WTC11 (cell line): Measurements from ENCODE around the gene FAM234A. TPM values are rescaled to one million over a fixed set of nuclear protein-coding genes. Genes with fewer than 3 reads are reported as not detected.

Source experiments
- ATAC-seq: fragments of 200-7000 bp; cut with Tn5 transposase; 2 replicates; pipeline ENCODE4 v1.10.0; 2021; ENCODE audit warnings: mild to moderate bottlenecking, moderate library complexity
- CTCF ChIA-PET: fragments of 300-600 bp; sonication (Branson Sonifier 250); formaldehyde crosslinking; loops from one replicate; lab custom pipeline; 2021; ENCODE audit warnings: antibody characterized with exemption; lab: Charles Lee
- POLR2A ChIA-PET: fragments of 350-600 bp; sonication (Branson Sonifier 250); formaldehyde crosslinking; loops from one replicate; lab custom pipeline; 2021; ENCODE audit warnings: antibody characterized with exemption; lab: Charles Lee
- DNase-seq: peaks from one replicate; pipeline ENCODE4 v3.0.0; 2021; ENCODE audit warnings: low spot score
- H3K27ac Mint-ChIP-seq: 2 replicates; pipeline ENCODE4 v1.8.0; 2021; ENCODE audit warnings: mixed read lengths
- H3K27me3 Mint-ChIP-seq: 2 replicates; pipeline ENCODE4 v1.8.0; 2021; ENCODE audit warnings: low read depth, mild to moderate bottlenecking, moderate library complexity, mixed read lengths
- H3K36me3 Mint-ChIP-seq: 2 replicates; pipeline ENCODE4 v1.8.0; 2021; ENCODE audit warnings: mixed read lengths
- H3K4me1 Mint-ChIP-seq: 2 replicates; pipeline ENCODE4 v1.8.0; 2022; ENCODE audit warnings: mixed read lengths
- H3K4me3 Mint-ChIP-seq: 2 replicates; pipeline ENCODE4 v1.8.0; 2021; ENCODE audit warnings: mild to moderate bottlenecking, moderate library complexity, mixed read lengths
- H3K9me3 Mint-ChIP-seq: 2 replicates; pipeline ENCODE4 v1.8.0; 2021; ENCODE audit warnings: mixed read lengths
- CREB1 ChIP-seq: sonication (generic); formaldehyde crosslinking; IDR thresholded peaks from 2 replicates; pipeline ENCODE4 v1.8.0; 2023; ENCODE audit warnings: mild to moderate bottlenecking, missing genetic modification reagents
- FOXJ3 ChIP-seq: sonication (generic); formaldehyde crosslinking; IDR thresholded peaks from 2 replicates; pipeline ENCODE4 v1.9.0; 2021; ENCODE audit warnings: missing genetic modification reagents, mild to moderate bottlenecking, borderline replicate concordance
- GTF2I ChIP-seq: fragments of 250-450 bp; sonication (Bioruptor Pico); conservative IDR thresholded peaks from 2 replicates; pipeline ENCODE4 v1.4.0; 2021; ENCODE audit warnings: mild to moderate bottlenecking
- IRF2 ChIP-seq: sonication (generic); formaldehyde crosslinking; IDR thresholded peaks from 2 replicates; pipeline ENCODE4 v1.8.0; 2022; ENCODE audit warnings: low read depth, missing genetic modification reagents, borderline replicate concordance
- NFATC4 ChIP-seq: fragments of 250-450 bp; sonication (Bioruptor Pico); IDR thresholded peaks from 2 replicates; pipeline ENCODE4 v1.9.0; 2021; ENCODE audit warnings: mild to moderate bottlenecking
- NFYB ChIP-seq: sonication (generic); formaldehyde crosslinking; conservative IDR thresholded peaks from 2 replicates; pipeline ENCODE4 v1.8.0; 2022; ENCODE audit warnings: low read depth, missing genetic modification reagents
- NR1H2 ChIP-seq: sonication (generic); formaldehyde crosslinking; IDR thresholded peaks from 2 replicates; pipeline ENCODE4 v1.9.0; 2021; ENCODE audit warnings: mild to moderate bottlenecking, moderate library complexity, missing genetic modification reagents
- NR2C2 ChIP-seq: sonication (generic); formaldehyde crosslinking; IDR thresholded peaks from 2 replicates; pipeline ENCODE4 v1.8.0; 2022; ENCODE audit warnings: mild to moderate bottlenecking, missing genetic modification reagents
- ZBTB21 ChIP-seq: sonication (generic); formaldehyde crosslinking; IDR thresholded peaks from 2 replicates; pipeline ENCODE4 v1.8.1; 2023; ENCODE audit warnings: mild to moderate bottlenecking, missing genetic modification reagents, borderline replicate concordance
- ZNF317 ChIP-seq: sonication (generic); formaldehyde crosslinking; IDR thresholded peaks from 2 replicates; pipeline ENCODE4 v1.8.1; 2023; ENCODE audit warnings: low read depth, mild to moderate bottlenecking, moderate library complexity, missing genetic modification reagents, borderline replicate concordance
- ZNF423 ChIP-seq: fragments of 250-450 bp; sonication (Bioruptor Pico); IDR thresholded peaks from 2 replicates; pipeline ENCODE4 v2.1.2; 2022; ENCODE audit warnings: mild to moderate bottlenecking, moderate library complexity
- total RNA-seq: library from RNA; stranded (reverse); gene quantifications from 3 replicates; pipeline ENCODE4 v1.2.3, GENCODE V29; 2021
- TF ChIP-seq, protein P1 (sequence below): sonication (generic); formaldehyde crosslinking; IDR thresholded peaks from 2 replicates; pipeline ENCODE4 v1.8.0; 2023; ENCODE audit warnings: mild to moderate bottlenecking, missing genetic modification reagents
- TF ChIP-seq, protein P2 (sequence below): sonication (generic); formaldehyde crosslinking; IDR thresholded peaks from 2 replicates; pipeline ENCODE4 v1.8.1; 2023; ENCODE audit warnings: mild to moderate bottlenecking, missing genetic modification reagents, moderate library complexity
- TF ChIP-seq, protein P3 (sequence below): fragments of 250-450 bp; sonication (Bioruptor Pico); IDR thresholded peaks from 2 replicates; pipeline ENCODE4 v1.9.0; 2021; ENCODE audit warnings: mild to moderate bottlenecking
- TF ChIP-seq, protein P4 (sequence below): sonication (generic); formaldehyde crosslinking; IDR thresholded peaks from 2 replicates; pipeline ENCODE4 v1.8.0; 2022; ENCODE audit warnings: mild to moderate bottlenecking, missing genetic modification reagents
- TF ChIP-seq, protein P5 (sequence below): sonication (generic); formaldehyde crosslinking; IDR thresholded peaks from 2 replicates; pipeline ENCODE4 v1.8.1; 2022; ENCODE audit warnings: low read depth, missing genetic modification reagents, borderline replicate concordance
- TF ChIP-seq, protein P6 (sequence below): sonication (generic); formaldehyde crosslinking; IDR thresholded peaks from 2 replicates; pipeline ENCODE4 v1.8.0; 2022; ENCODE audit warnings: mild to moderate bottlenecking, missing genetic modification reagents
- TF ChIP-seq, protein P7 (sequence below): sonication (generic); formaldehyde crosslinking; IDR thresholded peaks from 2 replicates; pipeline ENCODE4 v1.8.1; 2022; ENCODE audit warnings: missing genetic modification reagents, borderline replicate concordance
- TF ChIP-seq, protein P8 (sequence below): sonication (generic); formaldehyde crosslinking; IDR thresholded peaks from 2 replicates; pipeline ENCODE4 v1.8.0; 2022; ENCODE audit warnings: mild to moderate bottlenecking, missing genetic modification reagents

Gene FAM234A
- total RNA-seq, 1 experiment from 2014 or later = 115 TPM

DNA sequence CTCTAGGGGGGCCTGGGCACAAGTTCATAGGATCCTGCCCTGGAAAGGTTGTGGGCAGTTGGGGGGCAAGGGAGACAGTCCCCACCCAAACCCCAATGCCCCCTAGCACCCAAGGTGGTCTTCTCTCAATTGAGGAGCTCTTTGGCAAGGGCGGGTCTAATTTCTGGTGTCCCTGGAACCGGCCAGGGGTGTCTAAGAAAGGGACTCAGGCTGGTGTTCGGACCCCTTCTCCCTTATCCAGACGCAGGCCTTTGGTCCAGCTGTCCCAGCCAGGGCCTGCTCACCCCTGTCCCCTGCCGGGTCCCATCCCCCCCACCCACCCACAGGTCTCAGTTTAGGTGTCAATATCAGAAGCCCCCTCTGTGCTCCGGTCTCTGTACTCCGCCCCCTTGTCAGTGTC is 44.9 kb downstream of the FAM234A start (continued):
- TF ChIP-seq, protein P1, sequence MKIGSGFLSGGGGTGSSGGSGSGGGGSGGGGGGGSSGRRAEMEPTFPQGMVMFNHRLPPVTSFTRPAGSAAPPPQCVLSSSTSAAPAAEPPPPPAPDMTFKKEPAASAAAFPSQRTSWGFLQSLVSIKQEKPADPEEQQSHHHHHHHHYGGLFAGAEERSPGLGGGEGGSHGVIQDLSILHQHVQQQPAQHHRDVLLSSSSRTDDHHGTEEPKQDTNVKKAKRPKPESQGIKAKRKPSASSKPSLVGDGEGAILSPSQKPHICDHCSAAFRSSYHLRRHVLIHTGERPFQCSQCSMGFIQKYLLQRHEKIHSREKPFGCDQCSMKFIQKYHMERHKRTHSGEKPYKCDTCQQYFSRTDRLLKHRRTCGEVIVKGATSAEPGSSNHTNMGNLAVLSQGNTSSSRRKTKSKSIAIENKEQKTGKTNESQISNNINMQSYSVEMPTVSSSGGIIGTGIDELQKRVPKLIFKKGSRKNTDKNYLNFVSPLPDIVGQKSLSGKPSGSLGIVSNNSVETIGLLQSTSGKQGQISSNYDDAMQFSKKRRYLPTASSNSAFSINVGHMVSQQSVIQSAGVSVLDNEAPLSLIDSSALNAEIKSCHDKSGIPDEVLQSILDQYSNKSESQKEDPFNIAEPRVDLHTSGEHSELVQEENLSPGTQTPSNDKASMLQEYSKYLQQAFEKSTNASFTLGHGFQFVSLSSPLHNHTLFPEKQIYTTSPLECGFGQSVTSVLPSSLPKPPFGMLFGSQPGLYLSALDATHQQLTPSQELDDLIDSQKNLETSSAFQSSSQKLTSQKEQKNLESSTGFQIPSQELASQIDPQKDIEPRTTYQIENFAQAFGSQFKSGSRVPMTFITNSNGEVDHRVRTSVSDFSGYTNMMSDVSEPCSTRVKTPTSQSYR (CRISPR knock-in tag) = no peak
- TF ChIP-seq, protein P2, sequence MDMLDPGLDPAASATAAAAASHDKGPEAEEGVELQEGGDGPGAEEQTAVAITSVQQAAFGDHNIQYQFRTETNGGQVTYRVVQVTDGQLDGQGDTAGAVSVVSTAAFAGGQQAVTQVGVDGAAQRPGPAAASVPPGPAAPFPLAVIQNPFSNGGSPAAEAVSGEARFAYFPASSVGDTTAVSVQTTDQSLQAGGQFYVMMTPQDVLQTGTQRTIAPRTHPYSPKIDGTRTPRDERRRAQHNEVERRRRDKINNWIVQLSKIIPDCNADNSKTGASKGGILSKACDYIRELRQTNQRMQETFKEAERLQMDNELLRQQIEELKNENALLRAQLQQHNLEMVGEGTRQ (CRISPR knock-in tag) = no peak
- TF ChIP-seq GTF2I = no peak
- TF ChIP-seq, protein P3, sequence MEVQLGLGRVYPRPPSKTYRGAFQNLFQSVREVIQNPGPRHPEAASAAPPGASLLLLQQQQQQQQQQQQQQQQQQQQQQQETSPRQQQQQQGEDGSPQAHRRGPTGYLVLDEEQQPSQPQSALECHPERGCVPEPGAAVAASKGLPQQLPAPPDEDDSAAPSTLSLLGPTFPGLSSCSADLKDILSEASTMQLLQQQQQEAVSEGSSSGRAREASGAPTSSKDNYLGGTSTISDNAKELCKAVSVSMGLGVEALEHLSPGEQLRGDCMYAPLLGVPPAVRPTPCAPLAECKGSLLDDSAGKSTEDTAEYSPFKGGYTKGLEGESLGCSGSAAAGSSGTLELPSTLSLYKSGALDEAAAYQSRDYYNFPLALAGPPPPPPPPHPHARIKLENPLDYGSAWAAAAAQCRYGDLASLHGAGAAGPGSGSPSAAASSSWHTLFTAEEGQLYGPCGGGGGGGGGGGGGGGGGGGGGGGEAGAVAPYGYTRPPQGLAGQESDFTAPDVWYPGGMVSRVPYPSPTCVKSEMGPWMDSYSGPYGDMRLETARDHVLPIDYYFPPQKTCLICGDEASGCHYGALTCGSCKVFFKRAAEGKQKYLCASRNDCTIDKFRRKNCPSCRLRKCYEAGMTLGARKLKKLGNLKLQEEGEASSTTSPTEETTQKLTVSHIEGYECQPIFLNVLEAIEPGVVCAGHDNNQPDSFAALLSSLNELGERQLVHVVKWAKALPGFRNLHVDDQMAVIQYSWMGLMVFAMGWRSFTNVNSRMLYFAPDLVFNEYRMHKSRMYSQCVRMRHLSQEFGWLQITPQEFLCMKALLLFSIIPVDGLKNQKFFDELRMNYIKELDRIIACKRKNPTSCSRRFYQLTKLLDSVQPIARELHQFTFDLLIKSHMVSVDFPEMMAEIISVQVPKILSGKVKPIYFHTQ (CRISPR knock-in tag) = no peak
- TF ChIP-seq NR2C2 (CRISPR knock-in tag) = no peak

DNA sequence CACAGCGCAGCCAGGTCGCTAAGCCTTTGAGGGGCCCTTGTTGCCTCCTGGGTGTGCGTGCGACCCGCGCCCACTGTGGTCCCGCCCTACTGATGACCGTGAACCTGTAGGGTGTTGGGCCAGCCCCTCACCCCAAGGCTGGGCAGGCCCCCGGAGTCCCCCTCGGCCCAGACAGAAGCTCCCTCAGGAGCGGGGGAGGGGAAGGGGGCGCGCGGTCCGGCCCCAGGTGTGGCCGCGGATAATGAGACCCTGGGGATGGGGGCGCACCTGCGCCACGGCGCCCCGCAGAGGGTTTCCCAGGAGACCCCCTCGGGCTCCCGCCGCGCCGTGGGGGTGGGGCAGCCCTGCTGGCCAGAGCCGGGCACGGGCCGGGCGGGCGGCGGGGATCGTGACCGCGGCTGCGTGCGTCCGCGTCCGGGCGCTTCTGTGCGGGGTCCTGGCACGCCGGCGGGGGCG is 45.4 kb downstream of the FAM234A start:
- peak; percentile 69 for TF ChIP-seq ZNF423
- TF ChIP-seq, protein P4, sequence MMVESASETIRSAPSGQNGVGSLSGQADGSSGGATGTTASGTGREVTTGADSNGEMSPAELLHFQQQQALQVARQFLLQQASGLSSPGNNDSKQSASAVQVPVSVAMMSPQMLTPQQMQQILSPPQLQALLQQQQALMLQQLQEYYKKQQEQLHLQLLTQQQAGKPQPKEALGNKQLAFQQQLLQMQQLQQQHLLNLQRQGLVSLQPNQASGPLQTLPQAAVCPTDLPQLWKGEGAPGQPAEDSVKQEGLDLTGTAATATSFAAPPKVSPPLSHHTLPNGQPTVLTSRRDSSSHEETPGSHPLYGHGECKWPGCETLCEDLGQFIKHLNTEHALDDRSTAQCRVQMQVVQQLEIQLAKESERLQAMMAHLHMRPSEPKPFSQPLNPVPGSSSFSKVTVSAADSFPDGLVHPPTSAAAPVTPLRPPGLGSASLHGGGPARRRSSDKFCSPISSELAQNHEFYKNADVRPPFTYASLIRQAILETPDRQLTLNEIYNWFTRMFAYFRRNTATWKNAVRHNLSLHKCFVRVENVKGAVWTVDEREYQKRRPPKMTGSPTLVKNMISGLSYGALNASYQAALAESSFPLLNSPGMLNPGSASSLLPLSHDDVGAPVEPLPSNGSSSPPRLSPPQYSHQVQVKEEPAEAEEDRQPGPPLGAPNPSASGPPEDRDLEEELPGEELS (CRISPR knock-in tag) = 0 out of 2 replicates have a peak, but pooled peaks have one; percentile 24
- TF ChIP-seq, protein P5, sequence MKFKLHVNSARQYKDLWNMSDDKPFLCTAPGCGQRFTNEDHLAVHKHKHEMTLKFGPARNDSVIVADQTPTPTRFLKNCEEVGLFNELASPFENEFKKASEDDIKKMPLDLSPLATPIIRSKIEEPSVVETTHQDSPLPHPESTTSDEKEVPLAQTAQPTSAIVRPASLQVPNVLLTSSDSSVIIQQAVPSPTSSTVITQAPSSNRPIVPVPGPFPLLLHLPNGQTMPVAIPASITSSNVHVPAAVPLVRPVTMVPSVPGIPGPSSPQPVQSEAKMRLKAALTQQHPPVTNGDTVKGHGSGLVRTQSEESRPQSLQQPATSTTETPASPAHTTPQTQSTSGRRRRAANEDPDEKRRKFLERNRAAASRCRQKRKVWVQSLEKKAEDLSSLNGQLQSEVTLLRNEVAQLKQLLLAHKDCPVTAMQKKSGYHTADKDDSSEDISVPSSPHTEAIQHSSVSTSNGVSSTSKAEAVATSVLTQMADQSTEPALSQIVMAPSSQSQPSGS (CRISPR knock-in tag) = no peak
- no peak for TF ChIP-seq ZBTB21 (CRISPR knock-in tag)
- no peak for TF ChIP-seq FOXJ3 (CRISPR knock-in tag)
- no peak for TF ChIP-seq ZNF317 (CRISPR knock-in tag)
- no peaks in the 10 kb centered on the region for H3K36me3 Mint-ChIP-seq
- no peak for ATAC-seq
- POLR2A ChIA-PET = interaction anchor here (0.6 kb wide), 1 partner anchor 75 kb away, joined by 3 read pairs; no protein-coding TSS in a partner anchor
- H3K27ac Mint-ChIP-seq = no peak overlapping the region
- H3K4me1 Mint-ChIP-seq = no peaks in the 10 kb centered on the region; the same call in 1 of the 2 replicates
- H3K9me3 Mint-ChIP-seq = no peaks in the 10 kb centered on the region
- H3K4me3 Mint-ChIP-seq = peak overlapping the region; percentile 56; the same call in 1 of the 2 replicates
- DNase-seq = no peak
- CTCF ChIA-PET = interaction anchor here (1.0 to 2.6 kb wide), 5 partner anchors 73 to 214 kb away, joined by 4 to 15 read pairs (median 7); no protein-coding TSS in a partner anchor
- peaks cover 41% of the 10 kb centered on the region for H3K27me3 Mint-ChIP-seq

DNA sequence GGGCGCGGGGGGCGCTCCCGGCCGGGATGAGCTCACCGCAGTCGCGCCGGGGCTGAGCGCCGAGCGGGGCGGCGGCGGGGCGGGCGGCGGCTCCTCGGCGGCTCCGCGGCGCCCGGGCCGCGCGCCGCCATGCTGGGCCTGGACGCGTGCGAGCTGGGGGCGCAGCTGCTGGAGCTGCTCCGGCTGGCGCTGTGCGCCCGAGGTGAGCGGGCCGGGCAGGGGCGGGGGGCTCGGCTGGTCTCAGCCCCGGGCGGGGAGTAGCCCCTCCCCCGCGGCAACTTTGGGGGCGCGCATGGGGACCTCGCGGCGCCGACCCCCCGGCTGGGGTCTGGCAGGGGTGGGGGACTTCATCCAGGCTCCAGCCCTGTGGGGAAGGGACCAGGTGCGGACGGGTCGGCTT is 45.9 kb downstream of the FAM234A start, which contains the start of gene ARHGDIG:
Gene ARHGDIG, plus strand, starts transcription at position 40 of the 400 bp plus-strand sequence. Its CDS starts 90 bp downstream, at position 130.
- no peak within 1 kb of the TSS for H3K27ac Mint-ChIP-seq
- peaks cover 37% of the 10 kb centered on the region for H3K27me3 Mint-ChIP-seq
- POLR2A ChIA-PET = interaction anchor here (0.6 kb wide), 1 partner anchor 75 kb away, joined by 3 read pairs; no protein-coding TSS in a partner anchor
- CTCF ChIA-PET = interaction anchor here (1.0 to 2.6 kb wide), 3 partner anchors 72 to 184 kb away, joined by 4 to 15 read pairs (median 11); no protein-coding TSS in a partner anchor
- TF ChIP-seq, protein P6, sequence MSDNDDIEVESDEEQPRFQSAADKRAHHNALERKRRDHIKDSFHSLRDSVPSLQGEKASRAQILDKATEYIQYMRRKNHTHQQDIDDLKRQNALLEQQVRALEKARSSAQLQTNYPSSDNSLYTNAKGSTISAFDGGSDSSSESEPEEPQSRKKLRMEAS (CRISPR knock-in tag) = no peak
- no peak for TF ChIP-seq CREB1
- no peak for TF ChIP-seq NFATC4
- no peak for TF ChIP-seq ZNF317 (CRISPR knock-in tag)
- no peak for TF ChIP-seq NFYB
- no peak for TF ChIP-seq IRF2 (CRISPR knock-in tag)
- TF ChIP-seq, protein P7, sequence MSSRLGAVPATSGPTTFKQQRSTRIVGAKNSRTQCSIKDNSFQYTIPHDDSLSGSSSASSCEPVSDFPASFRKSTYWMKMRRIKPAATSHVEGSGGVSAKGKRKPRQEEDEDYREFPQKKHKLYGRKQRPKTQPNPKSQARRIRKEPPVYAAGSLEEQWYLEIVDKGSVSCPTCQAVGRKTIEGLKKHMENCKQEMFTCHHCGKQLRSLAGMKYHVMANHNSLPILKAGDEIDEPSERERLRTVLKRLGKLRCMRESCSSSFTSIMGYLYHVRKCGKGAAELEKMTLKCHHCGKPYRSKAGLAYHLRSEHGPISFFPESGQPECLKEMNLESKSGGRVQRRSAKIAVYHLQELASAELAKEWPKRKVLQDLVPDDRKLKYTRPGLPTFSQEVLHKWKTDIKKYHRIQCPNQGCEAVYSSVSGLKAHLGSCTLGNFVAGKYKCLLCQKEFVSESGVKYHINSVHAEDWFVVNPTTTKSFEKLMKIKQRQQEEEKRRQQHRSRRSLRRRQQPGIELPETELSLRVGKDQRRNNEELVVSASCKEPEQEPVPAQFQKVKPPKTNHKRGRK (CRISPR knock-in tag) = no peak
- TF ChIP-seq, protein P8, sequence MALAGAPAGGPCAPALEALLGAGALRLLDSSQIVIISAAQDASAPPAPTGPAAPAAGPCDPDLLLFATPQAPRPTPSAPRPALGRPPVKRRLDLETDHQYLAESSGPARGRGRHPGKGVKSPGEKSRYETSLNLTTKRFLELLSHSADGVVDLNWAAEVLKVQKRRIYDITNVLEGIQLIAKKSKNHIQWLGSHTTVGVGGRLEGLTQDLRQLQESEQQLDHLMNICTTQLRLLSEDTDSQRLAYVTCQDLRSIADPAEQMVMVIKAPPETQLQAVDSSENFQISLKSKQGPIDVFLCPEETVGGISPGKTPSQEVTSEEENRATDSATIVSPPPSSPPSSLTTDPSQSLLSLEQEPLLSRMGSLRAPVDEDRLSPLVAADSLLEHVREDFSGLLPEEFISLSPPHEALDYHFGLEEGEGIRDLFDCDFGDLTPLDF (CRISPR knock-in tag) = no peak
- TF ChIP-seq NR1H2 (CRISPR knock-in tag) = no peak
- no peaks in the 10 kb centered on the region for H3K9me3 Mint-ChIP-seq
- ATAC-seq = peak; percentile 34
- no peak for DNase-seq
- no peaks in the 10 kb centered on the region for H3K36me3 Mint-ChIP-seq
- H3K4me3 Mint-ChIP-seq = peak within 1 kb of the TSS; percentile 60
- H3K4me1 Mint-ChIP-seq = no peaks in the 10 kb centered on the region; the same call in 1 of the 2 replicates
